ENCODE measurements around the gene MYRF. TPM values are rescaled to one million over a fixed set of nuclear protein-coding genes. Genes with fewer than 3 reads are reported as not detected.

MYRF gene
- total and polyA plus RNA-seq, 2 of the 4 experiments (the other 2 are of a cell fraction) = 1.6 to 10.7 TPM

- H3K27me3 ChIP-seq (ENCODE audit: control insufficient read depth, insufficient read depth, low read length) = no peaks in the 10 kb centered on the region
- 95% methylated on average over 2 of the region's 15 CpGs; no CpG with 5 or more reads in 1 of the 2 experiments for WGBS, 2 experiments (ENCODE audit: extremely low coverage in 2 of 2, insufficient read length in 1 of 2)
- dilution Hi-C loops (cut with HindIII; ENCODE audit: low sequenced_read_pairs, unreplicated experiment) = no loop called here
- peaks cover 32% of the 10 kb centered on the region for H3K36me3 ChIP-seq (ENCODE audit: control insufficient read depth, insufficient read depth, low read length)
- H4K20me1 ChIP-seq (ENCODE audit: insufficient read depth, low read length) = peaks cover 34% of the 10 kb centered on the region; the same call in 1 of the 2 replicates
- in situ Hi-C loops (cut with MboI; ENCODE audit: low sequenced_read_pairs) = no loop called here
- H3K79me1 ChIP-seq (ENCODE audit: low read depth in 1 of 2, low read length in 2 of 2) = peaks cover 4 to 54% of the 10 kb centered on the region in 2 experiments; a peak in 3 of 4 replicates
- H3K23ac ChIP-seq (ENCODE audit: low read depth, low read length) = no peak overlapping the region
- no peak overlapping the region for H3K4me3 ChIP-seq (ENCODE audit: insufficient read depth, low read depth, low read length)
- H3K4ac ChIP-seq (ENCODE audit: low read depth, low read length) = no peak overlapping the region
- ChIA-PET CTCF (interaction anchor here (0.6 kb wide), 1 partner anchor 36 kb away, joined by 3 read pairs; no protein-coding TSS in a partner anchor), POLR2A (ENCODE audit: unreplicated experiment) (no interaction called here)
- H4K8ac ChIP-seq (ENCODE audit: low read depth in 2 of 2, low read length in 2 of 2) = no peak overlapping the region
- no TSS peak for BruUV-seq (replicated peaks)
- no peak overlapping the region for H2BK20ac ChIP-seq (ENCODE audit: low read depth, low read length)
- H2AK5ac ChIP-seq (ENCODE audit: low read depth, low read length) = no peak overlapping the region
- no peak overlapping the region for H2AFZ ChIP-seq (replicated peaks; ENCODE audit: low read length, poor library complexity)
- H3K4me2 ChIP-seq (ENCODE audit: low read depth, low read length) = no peak overlapping the region
- H3K14ac ChIP-seq (replicated peaks; ENCODE audit: low read depth, low read length) = no peak overlapping the region
- ATAC-seq (ENCODE audit: low read depth) = no peak
- no peak overlapping the region for H2BK120ac ChIP-seq (ENCODE audit: low read depth, low read length)
- no peak overlapping the region for H3K18ac ChIP-seq (ENCODE audit: low read depth, low read length)
- no peak for TF ChIP-seq FOS (IDR thresholded peaks at IDR 0.05; ENCODE audit: low read depth, low read length)
- no peak for TF ChIP-seq RCOR1 (IDR thresholded peaks at IDR 0.05; ENCODE audit: insufficient replicate concordance, low read length)
- TF ChIP-seq, protein P1, sequence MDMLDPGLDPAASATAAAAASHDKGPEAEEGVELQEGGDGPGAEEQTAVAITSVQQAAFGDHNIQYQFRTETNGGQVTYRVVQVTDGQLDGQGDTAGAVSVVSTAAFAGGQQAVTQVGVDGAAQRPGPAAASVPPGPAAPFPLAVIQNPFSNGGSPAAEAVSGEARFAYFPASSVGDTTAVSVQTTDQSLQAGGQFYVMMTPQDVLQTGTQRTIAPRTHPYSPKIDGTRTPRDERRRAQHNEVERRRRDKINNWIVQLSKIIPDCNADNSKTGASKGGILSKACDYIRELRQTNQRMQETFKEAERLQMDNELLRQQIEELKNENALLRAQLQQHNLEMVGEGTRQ (IDR thresholded peaks at IDR 0.05; ENCODE audit: low read depth, low read length) = no peak
- TF ChIP-seq, protein P2, sequence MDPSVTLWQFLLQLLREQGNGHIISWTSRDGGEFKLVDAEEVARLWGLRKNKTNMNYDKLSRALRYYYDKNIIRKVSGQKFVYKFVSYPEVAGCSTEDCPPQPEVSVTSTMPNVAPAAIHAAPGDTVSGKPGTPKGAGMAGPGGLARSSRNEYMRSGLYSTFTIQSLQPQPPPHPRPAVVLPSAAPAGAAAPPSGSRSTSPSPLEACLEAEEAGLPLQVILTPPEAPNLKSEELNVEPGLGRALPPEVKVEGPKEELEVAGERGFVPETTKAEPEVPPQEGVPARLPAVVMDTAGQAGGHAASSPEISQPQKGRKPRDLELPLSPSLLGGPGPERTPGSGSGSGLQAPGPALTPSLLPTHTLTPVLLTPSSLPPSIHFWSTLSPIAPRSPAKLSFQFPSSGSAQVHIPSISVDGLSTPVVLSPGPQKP (IDR thresholded peaks at IDR 0.05; ENCODE audit: borderline replicate concordance, low read depth, low read length) = no peak
- no peak for TF ChIP-seq MAFK (IDR thresholded peaks at IDR 0.05; ENCODE audit: low read depth, low read length)
- no peak for TF ChIP-seq MAZ (IDR thresholded peaks at IDR 0.05; ENCODE audit: borderline replicate concordance, low read depth, low read length)
- no peak for TF ChIP-seq CTCF (conservative IDR thresholded peaks at IDR 0.05; ENCODE audit: low read depth, low read length)
- no peak for TF ChIP-seq POLR2A (IDR thresholded peaks at IDR 0.05; ENCODE audit: low read depth, low read length)
- TF ChIP-seq RFX5 (IDR thresholded peaks at IDR 0.05; ENCODE audit: low read depth, low read length) = no peak
- no peak for TF ChIP-seq BHLHE40 (IDR thresholded peaks at IDR 0.05; ENCODE audit: low read depth, low read length)
- no peak for TF ChIP-seq NFE2L2 (IDR thresholded peaks at IDR 0.05; ENCODE audit: low read depth, low read length)
- TF ChIP-seq CEBPB (IDR thresholded peaks at IDR 0.05; ENCODE audit: low read depth, low read length) = no peak
- TF ChIP-seq SMC3 (IDR thresholded peaks at IDR 0.05; ENCODE audit: low read depth, low read length) = no peak
- no peaks in the 10 kb centered on the region for H3K9me3 ChIP-seq (ENCODE audit: control insufficient read depth, insufficient read depth, low read length)
- no peak overlapping the region for H3K27ac ChIP-seq (ENCODE audit: insufficient read depth, low read length)
- H4K91ac ChIP-seq (ENCODE audit: insufficient read depth, low read depth, low read length) = no peak overlapping the region
- peaks cover 18% of the 10 kb centered on the region for H3K9me1 ChIP-seq (ENCODE audit: insufficient read depth, low read length)
- peaks cover 6% of the 10 kb centered on the region; the same call in 1 of the 2 replicates for H3K4me1 ChIP-seq (ENCODE audit: control insufficient read depth, insufficient read depth, low read length)
- no peak overlapping the region for H2BK5ac ChIP-seq (ENCODE audit: low read depth, low read length, poor library complexity, severe bottlenecking)
- H2AK9ac ChIP-seq (replicated peaks; ENCODE audit: low read depth, low read length, poor library complexity) = no peak overlapping the region
- intact Hi-C loops (cut with micrococcal nuclease) = no loop called here
- no peak overlapping the region for H3K9ac ChIP-seq (ENCODE audit: low read depth, low read length)
- H3K56ac ChIP-seq (ENCODE audit: extremely low read depth, insufficient read depth, low read length) = no peak overlapping the region
- DNase-seq = no peak
- H2BK15ac ChIP-seq (ENCODE audit: low read depth, low read length) = no peak overlapping the region
- no peak overlapping the region for H4K5ac ChIP-seq (ENCODE audit: low read depth, low read length)
Measured at GRCh38 chr11:61837411-61838005, 85.1 kb downstream of the MYRF start.
